ENCODE results near the gene GRPEL2. TPM values are rescaled to one million over a fixed set of nuclear protein-coding genes. Genes with fewer than 3 reads are reported as not detected.

GRPEL2 gene
- polyA plus RNA-seq, 3 donors: 1.9 to 2.7 (median 2.0) TPM

GRCh38 chr5:149366169-149366729 is 20.9 kb downstream of the GRPEL2 start:
- Histone ChIP-seq H3K9me3 (replicated peaks in 1 of 2; ENCODE audit: control insufficient read depth in 1 of 2, insufficient read depth in 1 of 2, low read length in 2 of 2) (no peaks in the 10 kb centered on the region), H3K4me2 (replicated peaks; ENCODE audit: extremely low read depth, low read length, poor library complexity, severe bottlenecking) (no peak overlapping the region), H3K27ac (ENCODE audit: low read depth in 1 of 2, low read length in 2 of 2) (no peak overlapping the region), H3K4me1 (ENCODE audit: control insufficient read depth in 1 of 2, insufficient read depth in 2 of 2, low read length in 2 of 2) (no peaks in the 10 kb centered on the region), H3K79me2 (ENCODE audit: insufficient read depth, low read length) (no peaks in the 10 kb centered on the region), H3K27me3 (ENCODE audit: control insufficient read depth in 2 of 2, insufficient read depth in 2 of 2, low read length in 2 of 2) (no peaks in the 10 kb centered on the region), H3K36me3 (replicated peaks in 1 of 2; ENCODE audit: control insufficient read depth in 1 of 2, insufficient read depth in 2 of 2, low read length in 2 of 2) (peaks cover 2 to 6% of the 10 kb centered on the region in 2 donors), H3K9ac (ENCODE audit: insufficient read depth, low read length, poor library complexity, severe bottlenecking) (no peak overlapping the region), H4K20me1 (ENCODE audit: insufficient read depth, low read length) (no peaks in the 10 kb centered on the region), H2AFZ (ENCODE audit: insufficient read depth, low read depth, low read length, poor library complexity, severe bottlenecking) (no peak overlapping the region), H3K4me3 (replicated peaks in 1 of 3; ENCODE audit: low read depth in 2 of 3, low read length in 3 of 3) (no peak overlapping the region)
- no peak for DNase-seq
- Mint-ChIP-seq H3K9me3 (no peaks in the 10 kb centered on the region), H3K27me3 (ENCODE audit: low read depth in 3 of 3) (peaks cover 0 to 4% (median 2%) of the 10 kb centered on the region in 3 donors), H3K4me1 (peaks cover 13% of the 10 kb centered on the region), H3K36me3 (peaks cover 19 to 28% of the 10 kb centered on the region in 2 donors), H3K4me3 (no peak overlapping the region), H3K27ac (no peak overlapping the region)
- WGBS (ENCODE audit: insufficient coverage): no CpG with 5 or more reads among the region's 1 CpG
- intact Hi-C loops (cut with micrococcal nuclease): loop anchor here in 1 of 2 donors (5.0 kb wide), 1 partner anchor 201 kb away; no protein-coding TSS in a partner anchor
- TF ChIP-seq CTCF (IDR thresholded peaks at IDR 0.05): no peak

- Histone ChIP-seq H3K36me3 (replicated peaks in 1 of 2; ENCODE audit: control insufficient read depth in 1 of 2, insufficient read depth in 2 of 2, low read length in 2 of 2) (peaks cover 2 to 6% of the 10 kb centered on the region in 2 donors), H2AFZ (ENCODE audit: insufficient read depth, low read depth, low read length, poor library complexity, severe bottlenecking) (no peak overlapping the region), H4K20me1 (ENCODE audit: insufficient read depth, low read length) (no peaks in the 10 kb centered on the region), H3K79me2 (ENCODE audit: insufficient read depth, low read length) (no peaks in the 10 kb centered on the region), H3K27ac (ENCODE audit: low read depth in 1 of 2, low read length in 2 of 2) (no peak overlapping the region), H3K27me3 (ENCODE audit: control insufficient read depth in 2 of 2, insufficient read depth in 2 of 2, low read length in 2 of 2) (no peaks in the 10 kb centered on the region), H3K4me3 (replicated peaks in 1 of 3; ENCODE audit: low read depth in 2 of 3, low read length in 3 of 3) (no peak overlapping the region), H3K9me3 (replicated peaks in 1 of 2; ENCODE audit: control insufficient read depth in 1 of 2, insufficient read depth in 1 of 2, low read length in 2 of 2) (no peaks in the 10 kb centered on the region), H3K4me2 (replicated peaks; ENCODE audit: extremely low read depth, low read length, poor library complexity, severe bottlenecking) (no peak overlapping the region), H3K9ac (ENCODE audit: insufficient read depth, low read length, poor library complexity, severe bottlenecking) (no peak overlapping the region), H3K4me1 (ENCODE audit: control insufficient read depth in 1 of 2, insufficient read depth in 2 of 2, low read length in 2 of 2) (no peaks in the 10 kb centered on the region)
- DNase-seq: peak; percentile 22 to 41 (median 41)
- WGBS (ENCODE audit: insufficient coverage): 52% methylated on average over 9 of the region's 14 CpGs
- Mint-ChIP-seq H3K9me3 (no peaks in the 10 kb centered on the region), H3K27me3 (ENCODE audit: low read depth in 3 of 3) (peaks cover 0 to 4% (median 2%) of the 10 kb centered on the region in 3 donors), H3K4me1 (peaks cover 13% of the 10 kb centered on the region), H3K4me3 (no peak overlapping the region), H3K27ac (peak overlapping the region in 1 of 7 donors; percentile 72), H3K36me3 (peaks cover 19 to 28% of the 10 kb centered on the region in 2 donors)
- intact Hi-C loops (cut with micrococcal nuclease): loop anchor here in 1 of 2 donors (5.0 kb wide), 1 partner anchor 200 kb away; no protein-coding TSS in a partner anchor
- TF ChIP-seq CTCF (IDR thresholded peaks at IDR 0.05): peak; percentile 79
These were observed 22.1 kb downstream of the GRPEL2 start for GRCh38 chr5:149367249-149367971.
